ENCODE results near the gene EML6. TPM values are rescaled to one million over a fixed set of nuclear protein-coding genes. Genes with fewer than 3 reads are reported as not detected.

Gene EML6
- total RNA-seq, 1 experiment from 2014 or later = 6.6 TPM

GRCh38 chr2:55001716-55002115 is 278.3 kb downstream of the EML6 start:
- ATAC-seq (no peak), DNase-seq (ENCODE audit: low read depth, low spot score) (no peak)
- no peak for TF ChIP-seq ELF1 (IDR thresholded peaks at IDR 0.05; ENCODE audit: borderline replicate concordance, low read depth)
- TF ChIP-seq TCF7L2 (IDR thresholded peaks at IDR 0.05; ENCODE audit: borderline replicate concordance, extremely low read depth, insufficient read depth, insufficient read length) = no peak
- TF ChIP-seq POLR2AphosphoS5 (IDR thresholded peaks at IDR 0.05; ENCODE audit: low read depth, low read length) = no peak
- no peak for TF ChIP-seq SRF (IDR thresholded peaks at IDR 0.05; ENCODE audit: low read depth)
- TF ChIP-seq, protein P1, sequence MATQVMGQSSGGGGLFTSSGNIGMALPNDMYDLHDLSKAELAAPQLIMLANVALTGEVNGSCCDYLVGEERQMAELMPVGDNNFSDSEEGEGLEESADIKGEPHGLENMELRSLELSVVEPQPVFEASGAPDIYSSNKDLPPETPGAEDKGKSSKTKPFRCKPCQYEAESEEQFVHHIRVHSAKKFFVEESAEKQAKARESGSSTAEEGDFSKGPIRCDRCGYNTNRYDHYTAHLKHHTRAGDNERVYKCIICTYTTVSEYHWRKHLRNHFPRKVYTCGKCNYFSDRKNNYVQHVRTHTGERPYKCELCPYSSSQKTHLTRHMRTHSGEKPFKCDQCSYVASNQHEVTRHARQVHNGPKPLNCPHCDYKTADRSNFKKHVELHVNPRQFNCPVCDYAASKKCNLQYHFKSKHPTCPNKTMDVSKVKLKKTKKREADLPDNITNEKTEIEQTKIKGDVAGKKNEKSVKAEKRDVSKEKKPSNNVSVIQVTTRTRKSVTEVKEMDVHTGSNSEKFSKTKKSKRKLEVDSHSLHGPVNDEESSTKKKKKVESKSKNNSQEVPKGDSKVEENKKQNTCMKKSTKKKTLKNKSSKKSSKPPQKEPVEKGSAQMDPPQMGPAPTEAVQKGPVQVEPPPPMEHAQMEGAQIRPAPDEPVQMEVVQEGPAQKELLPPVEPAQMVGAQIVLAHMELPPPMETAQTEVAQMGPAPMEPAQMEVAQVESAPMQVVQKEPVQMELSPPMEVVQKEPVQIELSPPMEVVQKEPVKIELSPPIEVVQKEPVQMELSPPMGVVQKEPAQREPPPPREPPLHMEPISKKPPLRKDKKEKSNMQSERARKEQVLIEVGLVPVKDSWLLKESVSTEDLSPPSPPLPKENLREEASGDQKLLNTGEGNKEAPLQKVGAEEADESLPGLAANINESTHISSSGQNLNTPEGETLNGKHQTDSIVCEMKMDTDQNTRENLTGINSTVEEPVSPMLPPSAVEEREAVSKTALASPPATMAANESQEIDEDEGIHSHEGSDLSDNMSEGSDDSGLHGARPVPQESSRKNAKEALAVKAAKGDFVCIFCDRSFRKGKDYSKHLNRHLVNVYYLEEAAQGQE (IDR thresholded peaks at IDR 0.05; ENCODE audit: low read depth) = no peak
- no peak for TF ChIP-seq EGR1 (IDR thresholded peaks at IDR 0.05; ENCODE audit: low read depth)
- intact Hi-C loops (cut with micrococcal nuclease) = loop anchor here (10.0 kb wide), 1 partner anchor 97 kb away; no protein-coding TSS in a partner anchor
- BruUV-seq (replicated peaks) = no TSS peak
- no peak overlapping the region for H3K9ac ChIP-seq (ENCODE audit: low read length)
- H4K20me1 ChIP-seq (ENCODE audit: insufficient read depth) = peaks cover 72% of the 10 kb centered on the region
- no peaks in the 10 kb centered on the region for H3K9me3 ChIP-seq (ENCODE audit: control insufficient read depth in 1 of 2, insufficient read depth in 1 of 2, low read depth in 1 of 2, low read length in 2 of 2)
- ChIA-PET RAD21 (ENCODE audit: low non-redundant PET in 1 of 2, low total read pairs in 2 of 2, uncharacterized antibody in 2 of 2, unreplicated experiment in 2 of 2) (no interaction called here), CTCF (no interaction called here), POLR2A (no interaction called here)
- peaks cover 100% of the 10 kb centered on the region for H3K79me2 ChIP-seq (ENCODE audit: insufficient read depth, low read length)
- peaks cover 7 to 8% of the 10 kb centered on the region in 2 experiments; a peak in 2 of 4 replicates for H3K4me1 ChIP-seq (ENCODE audit: control insufficient read depth in 1 of 2, insufficient read depth in 2 of 2, low read length in 2 of 2)
- H3K9me2 ChIP-seq (ENCODE audit: insufficient read depth) = no peaks in the 10 kb centered on the region
- H3K36me3 ChIP-seq (ENCODE audit: control insufficient read depth in 1 of 2, insufficient read depth in 2 of 2, low read length in 2 of 2) = no peaks in the 10 kb centered on the region
- H2AFZ ChIP-seq (ENCODE audit: low read depth, low read length, poor library complexity, severe bottlenecking) = no peak overlapping the region
- no peaks in the 10 kb centered on the region for H3K27me3 ChIP-seq (ENCODE audit: insufficient read depth, low read length)
- no peak overlapping the region for H3K4me3 ChIP-seq (replicated peaks in 1 of 2; ENCODE audit: low read depth in 1 of 2, low read length in 2 of 2)
- H3K4me2 ChIP-seq (ENCODE audit: low read length) = no peak overlapping the region
- H3K27ac ChIP-seq (ENCODE audit: low read depth, low read length) = no peak overlapping the region

All from HCT116 (cell line).